Medulla oblongata (tissue), 1 donor: ENCODE measurements around the gene SLC40A1.
"Not testable (repeated sequence)": the region's sequence is repeated elsewhere in the genome, so short reads cannot be mapped to it uniquely, and the experiment has no call there.

ENCODE experiments used
- DNase-seq: peaks from one replicate; pipeline ENCODE4 v3.0.0-alpha.2; 2015; ENCODE audit errors: extremely low spot score

SLC40A1 gene

DNA sequence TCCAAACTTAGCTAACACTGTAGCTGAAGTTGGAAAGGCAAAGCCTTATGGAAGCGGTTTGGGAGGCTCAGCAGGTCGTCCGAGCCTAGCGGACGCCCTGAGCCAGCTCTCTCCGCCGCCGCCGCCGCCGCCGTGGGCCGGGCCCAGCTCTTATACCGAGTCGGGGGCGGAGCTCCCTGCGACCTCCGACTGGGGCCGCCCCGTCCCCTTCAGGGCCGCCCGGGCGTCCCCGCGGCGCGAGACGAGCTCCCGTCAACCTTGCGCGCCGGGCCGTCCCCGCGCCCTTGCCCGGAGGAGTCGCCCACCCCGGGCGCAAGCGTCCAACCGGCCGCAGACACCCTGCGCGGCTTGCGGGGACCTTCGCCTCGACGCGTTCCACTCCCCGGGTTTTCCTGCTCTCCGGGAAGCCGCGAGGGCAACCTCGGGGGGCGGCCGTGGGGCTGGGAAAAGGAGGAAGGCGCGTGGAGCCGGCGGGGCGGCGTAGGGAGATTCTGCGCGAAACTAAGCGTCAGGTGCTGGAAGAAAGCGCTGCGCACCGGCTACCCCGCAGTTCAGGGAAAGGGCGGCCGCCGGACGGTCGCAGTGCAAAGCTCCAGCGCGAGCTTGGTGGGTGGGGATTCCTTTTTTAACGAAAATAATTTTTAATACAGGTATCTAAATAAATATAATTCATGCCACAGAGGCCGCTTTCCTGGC lies at the start of gene SLC40A1:
TSS of gene SLC40A1 (minus strand) at position 129 of the 696 bp plus-strand sequence. CDS start 326 bp downstream, outside the sequence.
- DNase-seq: peak; percentile 75

- no peak for DNase-seq
Measured at GRCh38 chr2:189629531-189630453, 49.2 kb upstream of the SLC40A1 start.

- no peak for DNase-seq
Measured at GRCh38 chr2:189628817-189629530, 48.4 kb upstream of the SLC40A1 start.

GRCh38 chr2:189627789-189628188 lies 47.2 kb upstream of the SLC40A1 start:
- DNase-seq: no peak

DNA sequence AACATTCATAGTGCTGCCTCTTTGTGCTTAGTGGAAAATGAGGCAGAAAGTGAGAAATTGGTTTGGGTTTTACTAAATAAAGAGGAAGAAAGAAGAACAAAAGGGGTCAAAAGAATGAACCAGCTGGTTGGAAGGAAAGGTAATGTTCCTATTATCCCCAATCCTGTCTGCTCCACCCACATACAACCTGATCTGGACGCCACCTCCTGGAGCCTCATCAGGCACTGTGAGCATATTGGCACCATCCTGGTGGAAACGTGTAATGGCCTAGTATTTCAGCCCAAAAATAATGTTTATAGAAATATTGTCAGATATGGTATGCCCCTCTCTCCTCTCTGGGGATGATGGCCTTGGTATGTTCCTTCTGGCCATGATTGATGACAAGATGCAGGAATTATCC lies 45.0 kb upstream of the SLC40A1 start:
- no peak for DNase-seq

DNA sequence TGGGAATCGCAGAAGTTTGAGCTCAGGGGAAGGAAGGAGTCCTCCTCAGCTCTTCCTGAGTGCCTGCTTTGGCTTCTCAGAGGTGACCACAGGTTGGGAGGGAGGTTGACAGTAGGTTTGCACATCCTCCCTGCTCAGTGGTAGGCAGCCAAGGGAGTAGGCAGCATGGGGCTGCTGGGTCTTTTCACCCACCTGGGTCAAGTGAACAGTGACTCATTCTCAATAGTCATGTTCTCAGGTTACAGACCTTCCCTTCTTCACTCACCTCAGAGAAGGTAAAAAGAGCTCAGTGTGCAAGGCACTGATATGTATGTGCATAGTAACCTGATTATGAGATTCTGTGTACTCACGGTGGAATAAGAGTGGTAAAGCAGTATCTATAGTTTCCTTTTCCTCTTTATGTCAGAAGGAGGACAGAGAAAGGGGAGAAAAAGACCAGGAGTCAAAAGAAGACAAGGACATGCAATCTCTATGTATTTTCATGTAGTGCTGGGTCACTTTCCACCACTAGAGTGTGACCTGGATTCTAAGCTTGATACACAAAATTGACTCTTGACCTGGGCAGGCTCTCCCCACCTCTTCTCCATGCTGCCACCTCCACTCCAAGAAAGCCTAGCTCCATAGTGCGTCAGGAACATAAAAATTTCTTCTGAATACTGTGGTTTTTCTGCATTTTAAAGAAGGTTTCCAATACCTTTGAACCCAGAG lies 44.2 kb upstream of the SLC40A1 start:
- DNase-seq: no peak

DNA sequence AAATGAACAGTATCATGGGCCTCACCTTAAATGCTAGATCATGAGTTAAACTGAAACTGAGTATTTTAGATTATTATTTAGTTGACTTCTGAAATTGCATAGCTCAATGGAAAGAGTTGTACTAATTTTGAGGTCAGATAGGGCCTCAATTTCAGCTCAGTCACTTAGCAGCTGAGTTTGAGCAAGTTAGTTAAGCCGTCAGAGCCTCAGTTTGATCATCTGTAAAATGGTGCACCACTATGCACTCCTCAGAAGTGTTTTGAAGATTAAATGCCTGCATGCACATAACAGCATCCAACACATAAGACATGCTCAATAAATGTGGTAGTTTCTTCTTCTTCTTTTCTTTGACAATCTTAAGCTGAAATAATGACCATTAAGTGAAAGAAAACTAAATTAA lies 42.5 kb upstream of the SLC40A1 start:
- no peak for DNase-seq

GRCh38 chr2:189621781-189622180 lies 41.2 kb upstream of the SLC40A1 start:
- DNase-seq: no peak

DNA sequence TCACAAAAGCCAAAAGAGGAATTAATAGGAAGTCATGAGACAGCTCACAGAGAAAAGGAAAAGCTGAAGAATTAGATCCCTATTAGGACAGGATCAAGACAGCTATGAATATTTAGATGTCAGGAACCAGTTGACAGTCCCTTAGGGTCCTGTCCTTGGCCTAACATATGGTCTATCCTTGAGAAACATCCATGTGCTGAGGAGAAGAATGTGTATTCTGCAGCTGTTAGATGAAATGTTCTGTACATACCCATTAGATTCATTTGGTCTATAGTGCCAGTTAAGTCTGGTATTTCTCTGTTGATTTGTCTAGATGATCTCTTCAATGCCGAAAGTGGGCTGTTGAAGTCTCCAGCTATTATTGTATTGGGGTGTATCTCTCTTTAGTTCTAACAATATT lies 37.6 kb upstream of the SLC40A1 start:
- DNase-seq: no peak

DNA sequence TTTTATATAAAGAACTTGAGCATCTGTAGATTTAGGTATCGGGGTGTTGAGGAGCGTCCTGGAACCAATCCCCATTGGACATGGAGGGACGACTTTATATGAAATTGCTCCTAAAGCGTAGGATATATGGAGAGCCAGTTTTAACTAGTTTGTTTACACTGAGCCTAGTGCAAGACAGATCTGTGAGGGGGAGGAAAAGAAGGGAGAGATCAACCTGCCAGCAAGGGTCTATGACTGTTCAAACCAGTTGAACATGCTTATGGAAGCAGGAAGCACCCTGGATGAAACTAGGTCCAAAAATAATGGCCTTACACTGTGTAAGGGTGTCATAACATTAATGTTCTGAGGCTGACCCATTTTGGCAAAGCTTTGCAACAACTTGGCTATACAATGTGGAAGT lies 34.0 kb upstream of the SLC40A1 start:
- no peak for DNase-seq

GRCh38 chr2:189613650-189614420 lies 33.2 kb upstream of the SLC40A1 start:
- no peak for DNase-seq

DNA sequence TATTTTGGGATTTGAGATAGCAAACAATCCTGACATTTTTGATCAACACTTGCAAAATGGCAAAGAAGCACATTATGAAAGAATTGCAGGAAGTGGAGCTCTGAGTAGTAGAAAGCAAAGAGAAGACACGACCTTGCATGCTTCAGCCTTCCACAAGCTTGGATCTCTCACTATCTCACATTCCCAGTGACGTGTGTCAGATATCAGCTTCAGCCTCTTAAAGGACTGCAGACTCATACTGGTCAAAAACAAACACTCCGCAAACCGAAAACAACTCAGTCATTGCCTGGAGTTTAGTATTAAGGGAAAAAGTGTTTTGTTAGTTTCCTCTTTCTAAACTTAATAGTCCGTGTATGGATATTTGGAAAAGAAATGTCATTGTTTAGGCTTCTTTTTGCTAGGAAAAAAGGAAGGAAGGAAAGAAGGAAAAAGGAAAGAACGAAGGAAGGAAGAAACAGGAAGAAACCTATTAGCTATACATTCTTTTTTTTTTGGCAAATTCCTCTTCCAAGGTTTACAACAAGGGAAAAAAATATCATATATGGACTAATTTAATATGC lies 32.6 kb upstream of the SLC40A1 start:
- DNase-seq: peak; percentile 9

DNA sequence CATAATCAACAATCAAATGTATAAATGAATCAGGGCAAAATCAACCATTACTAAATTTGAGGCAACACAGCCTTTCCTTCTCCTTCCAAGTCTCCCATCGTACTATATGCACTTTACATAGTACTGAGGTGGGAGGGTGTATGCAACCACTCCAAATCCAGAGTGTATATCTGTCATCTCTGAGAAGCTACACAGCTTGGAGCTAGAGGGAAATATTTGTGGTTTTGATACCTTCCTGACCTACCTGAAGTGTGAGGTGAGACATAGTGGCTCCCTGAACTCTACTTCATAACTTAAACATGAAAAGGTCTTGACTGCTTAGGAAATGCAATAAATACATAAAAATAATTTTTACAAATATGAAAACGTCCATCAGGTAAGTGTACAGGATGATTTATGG lies 30.1 kb upstream of the SLC40A1 start:
- no peak for DNase-seq

DNA sequence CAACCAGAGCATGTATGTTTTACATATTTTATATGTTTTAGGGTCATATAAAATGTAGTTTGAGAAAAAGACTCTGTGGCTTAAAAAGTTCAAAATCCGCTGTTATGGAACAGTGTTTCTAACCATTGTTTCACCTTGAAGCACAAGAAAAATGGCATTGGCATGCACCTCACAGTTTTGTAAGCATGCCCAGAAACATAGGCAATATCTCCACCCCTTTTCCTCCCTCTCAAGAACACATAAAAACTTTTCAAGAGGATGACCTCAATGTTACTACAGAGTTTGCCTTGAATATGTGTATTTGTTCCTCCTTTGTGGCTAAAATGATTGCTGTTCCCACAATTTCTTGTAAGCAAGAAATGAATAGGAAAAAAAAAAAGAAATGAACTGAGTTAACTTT lies 29.3 kb upstream of the SLC40A1 start:
- no peak for DNase-seq

DNA sequence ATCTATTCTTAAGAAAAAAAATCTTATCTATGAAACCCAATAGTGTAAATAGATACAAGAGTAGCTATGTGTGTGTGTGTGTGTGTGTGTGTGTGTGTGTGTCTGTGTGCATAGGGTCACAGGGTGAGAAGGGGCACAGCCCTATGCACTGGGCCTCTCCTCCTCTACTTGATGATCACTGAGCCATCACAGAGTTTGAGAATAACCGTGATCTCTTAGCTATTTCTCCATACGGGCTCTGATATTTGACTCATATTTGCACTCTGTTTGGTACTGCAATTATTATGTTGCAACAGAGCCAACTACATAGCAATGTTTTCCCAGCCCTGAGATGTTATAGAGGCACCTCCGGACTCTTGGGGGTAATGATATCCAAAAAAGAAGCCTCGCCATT lies 28.8 kb upstream of the SLC40A1 start:
- DNase-seq: no peak

DNA sequence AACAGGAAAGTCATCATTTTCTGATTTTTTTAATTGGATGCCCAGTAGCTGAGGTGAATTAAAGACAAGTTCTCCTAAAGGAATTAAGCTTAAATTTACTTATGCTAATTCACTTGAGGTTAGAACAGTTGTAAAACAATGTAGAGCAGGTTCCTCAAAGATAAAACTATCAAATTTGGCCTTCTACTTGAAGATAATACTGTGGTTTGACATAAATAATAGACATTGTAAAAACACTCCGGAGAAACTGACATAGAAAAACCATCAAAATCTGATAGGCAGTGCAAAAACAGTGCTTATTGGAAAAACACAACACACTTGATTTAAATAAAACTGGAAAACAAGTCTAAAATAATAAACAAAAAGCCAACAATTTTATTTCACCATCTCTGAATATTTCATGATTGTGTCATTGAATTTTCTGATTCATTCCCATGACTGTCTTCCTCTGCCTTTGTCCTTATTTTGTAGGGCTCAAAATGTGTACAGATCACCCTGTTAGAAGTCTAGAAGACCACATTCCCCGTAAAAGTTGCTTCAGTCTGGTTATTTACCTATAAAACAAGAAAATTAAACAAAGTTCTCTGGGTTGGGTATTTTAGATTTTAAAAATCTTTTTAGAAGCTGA lies 28.3 kb upstream of the SLC40A1 start:
- DNase-seq: no peak

- DNase-seq: no peak
Measured at GRCh38 chr2:189608170-189608569, 27.6 kb upstream of the SLC40A1 start.

GRCh38 chr2:189602233-189602632 lies 21.6 kb upstream of the SLC40A1 start:
- DNase-seq: no peak

GRCh38 chr2:189601652-189602051 lies 21.1 kb upstream of the SLC40A1 start:
- not testable (repeated sequence) for DNase-seq

DNA sequence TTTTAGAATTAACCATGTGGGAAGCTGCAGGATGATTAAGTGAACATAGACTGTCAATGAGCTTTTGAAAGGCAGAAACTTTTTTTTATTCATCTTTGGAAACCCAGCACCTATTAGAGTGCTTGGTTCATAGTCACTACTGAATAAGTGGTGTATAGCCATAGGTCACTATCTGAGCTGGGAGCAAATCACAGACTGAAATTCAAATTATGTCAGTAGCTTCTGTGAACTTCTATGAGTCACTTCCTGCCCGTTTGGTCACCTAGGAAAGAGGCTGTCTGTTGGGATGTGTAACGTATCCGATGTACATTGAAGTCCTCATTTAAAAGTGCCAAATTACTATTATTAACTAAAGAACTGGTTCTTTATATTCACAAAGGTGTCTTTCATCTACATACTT lies 20.5 kb upstream of the SLC40A1 start:
- no peak for DNase-seq
